Measurements from ENCODE around the gene CTLA4.

The CTLA4 gene

GRCh38 chr2:203873461-203873860 is 5.9 kb downstream of the CTLA4 start:
- Histone ChIP-seq H3K4me1 (ENCODE audit: insufficient read depth, low read length, severe bottlenecking) (no peaks in the 10 kb centered on the region), H3K4me2 (ENCODE audit: low read length) (no peak overlapping the region), H3K9me2 (ENCODE audit: low read depth, low read length) (no peaks in the 10 kb centered on the region), H3K9ac (ENCODE audit: low read length) (no peak overlapping the region), H2AFZ (ENCODE audit: low read length) (no peak overlapping the region), H3F3A (ENCODE audit: insufficient read depth, low read length) (no peaks in the 10 kb centered on the region), H3K36me3 (ENCODE audit: insufficient read depth, low read length) (no peaks in the 10 kb centered on the region), H3K79me2 (ENCODE audit: insufficient read depth, low read length) (no peaks in the 10 kb centered on the region), H3K9me3 (ENCODE audit: low read length) (no peaks in the 10 kb centered on the region), H3K4me3 (ENCODE audit: low read depth, low read length, poor library complexity, severe bottlenecking) (no peak overlapping the region), H3K27me3 (ENCODE audit: insufficient read depth, low read length) (peaks cover 5% of the 10 kb centered on the region), H4K20me1 (ENCODE audit: insufficient read depth, low read length) (no peaks in the 10 kb centered on the region), H3K27ac (ENCODE audit: low read depth, low read length, poor library complexity, severe bottlenecking) (no peak overlapping the region)
- TF ChIP-seq EZH2 (IDR thresholded peaks at IDR 0.05; ENCODE audit: borderline replicate concordance, low read length) (no peak), CTCF (IDR thresholded peaks at IDR 0.05; ENCODE audit: low read length) (no peak)

GRCh38 chr2:203873921-203874631 is 6.5 kb downstream of the CTLA4 start:
- no peaks in the 10 kb centered on the region for H3F3A ChIP-seq (ENCODE audit: insufficient read depth, low read length)
- no peaks in the 10 kb centered on the region for H3K36me3 ChIP-seq (ENCODE audit: insufficient read depth, low read length)
- H3K79me2 ChIP-seq (ENCODE audit: insufficient read depth, low read length): no peaks in the 10 kb centered on the region
- H3K9me2 ChIP-seq (ENCODE audit: low read depth, low read length): no peaks in the 10 kb centered on the region
- no peak for TF ChIP-seq CTCF (IDR thresholded peaks at IDR 0.05; ENCODE audit: low read length)
- no peak for TF ChIP-seq EZH2 (IDR thresholded peaks at IDR 0.05; ENCODE audit: borderline replicate concordance, low read length)
- no peaks in the 10 kb centered on the region for H3K4me1 ChIP-seq (ENCODE audit: insufficient read depth, low read length, severe bottlenecking)
- no peak overlapping the region for H3K4me3 ChIP-seq (ENCODE audit: low read depth, low read length, poor library complexity, severe bottlenecking)
- H3K27me3 ChIP-seq (ENCODE audit: insufficient read depth, low read length): peaks cover 5% of the 10 kb centered on the region
- H3K27ac ChIP-seq (ENCODE audit: low read depth, low read length, poor library complexity, severe bottlenecking): no peak overlapping the region
- no peak overlapping the region for H2AFZ ChIP-seq (ENCODE audit: low read length)
- no peaks in the 10 kb centered on the region for H4K20me1 ChIP-seq (ENCODE audit: insufficient read depth, low read length)
- no peak overlapping the region for H3K9ac ChIP-seq (ENCODE audit: low read length)
- no peak overlapping the region for H3K4me2 ChIP-seq (ENCODE audit: low read length)
- H3K9me3 ChIP-seq (ENCODE audit: low read length): no peaks in the 10 kb centered on the region

- Histone ChIP-seq H3K9me2 (ENCODE audit: low read depth, low read length) (no peaks in the 10 kb centered on the region), H3K27me3 (ENCODE audit: insufficient read depth, low read length) (peaks cover 5% of the 10 kb centered on the region), H2AFZ (ENCODE audit: low read length) (no peak overlapping the region), H3K79me2 (ENCODE audit: insufficient read depth, low read length) (no peaks in the 10 kb centered on the region), H3K4me3 (ENCODE audit: low read depth, low read length, poor library complexity, severe bottlenecking) (no peak overlapping the region), H3K9ac (ENCODE audit: low read length) (no peak overlapping the region), H3F3A (ENCODE audit: insufficient read depth, low read length) (no peaks in the 10 kb centered on the region), H3K36me3 (ENCODE audit: insufficient read depth, low read length) (no peaks in the 10 kb centered on the region), H3K4me2 (ENCODE audit: low read length) (no peak overlapping the region), H3K9me3 (ENCODE audit: low read length) (no peaks in the 10 kb centered on the region), H3K27ac (ENCODE audit: low read depth, low read length, poor library complexity, severe bottlenecking) (no peak overlapping the region), H4K20me1 (ENCODE audit: insufficient read depth, low read length) (no peaks in the 10 kb centered on the region), H3K4me1 (ENCODE audit: insufficient read depth, low read length, severe bottlenecking) (no peaks in the 10 kb centered on the region)
- TF ChIP-seq EZH2 (IDR thresholded peaks at IDR 0.05; ENCODE audit: borderline replicate concordance, low read length): no peak
- TF ChIP-seq CTCF (IDR thresholded peaks at IDR 0.05; ENCODE audit: low read length): no peak
These were observed 7.9 kb downstream of the CTLA4 start for GRCh38 chr2:203875471-203875870.

All from OCI-LY1 (cell line).